NCI-H446 treated with DMSO at 0.1 percent for 48 hours (cell line): ENCODE measurements around the gene PKD1L1.

ENCODE experiments used
- DNase-seq: peaks from one replicate; lab custom pipeline; 2025; lab: John Stamatoyannopoulos, UW

Gene PKD1L1

DNA sequence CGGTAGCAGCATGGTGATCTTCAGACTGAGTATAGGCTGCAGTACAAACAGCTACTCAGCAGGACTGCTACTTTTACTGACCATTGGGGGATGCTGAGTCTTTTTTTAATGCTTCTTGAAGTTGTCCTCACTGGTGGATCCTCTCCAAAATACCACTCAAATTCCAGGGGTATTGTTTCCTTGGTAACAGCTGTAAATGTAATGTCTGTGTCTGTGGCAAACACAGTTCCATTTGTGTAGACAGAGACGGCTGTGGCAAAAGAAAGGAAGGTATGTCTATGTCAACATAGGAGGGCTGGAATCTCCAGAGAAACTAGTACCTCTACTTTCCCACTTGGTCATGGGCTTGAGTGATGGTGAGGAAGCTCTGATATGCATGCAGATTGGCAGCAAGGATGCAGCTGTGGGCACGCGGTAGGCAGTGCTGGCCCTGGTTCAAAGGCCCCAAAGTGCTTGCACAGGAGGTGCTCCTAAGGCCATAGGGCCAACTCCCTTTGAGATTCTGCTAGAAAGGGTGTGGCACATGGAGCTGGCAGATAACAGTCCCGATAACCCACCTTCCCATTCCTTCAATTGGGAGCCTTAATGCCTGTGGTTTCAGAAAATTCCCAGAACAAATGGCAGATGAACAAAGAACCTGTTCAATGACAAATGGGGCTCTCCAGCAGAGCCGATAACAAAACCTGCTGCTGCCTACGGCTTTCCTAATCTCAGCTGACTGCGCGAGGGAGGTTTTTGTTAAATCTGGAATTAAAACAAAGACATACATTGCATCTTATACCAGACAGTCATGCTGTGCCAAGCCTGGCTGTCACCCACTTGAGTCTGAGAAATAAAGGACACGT lies 43.0 kb downstream of the PKD1L1 start:
- DNase-seq: no peak

DNA sequence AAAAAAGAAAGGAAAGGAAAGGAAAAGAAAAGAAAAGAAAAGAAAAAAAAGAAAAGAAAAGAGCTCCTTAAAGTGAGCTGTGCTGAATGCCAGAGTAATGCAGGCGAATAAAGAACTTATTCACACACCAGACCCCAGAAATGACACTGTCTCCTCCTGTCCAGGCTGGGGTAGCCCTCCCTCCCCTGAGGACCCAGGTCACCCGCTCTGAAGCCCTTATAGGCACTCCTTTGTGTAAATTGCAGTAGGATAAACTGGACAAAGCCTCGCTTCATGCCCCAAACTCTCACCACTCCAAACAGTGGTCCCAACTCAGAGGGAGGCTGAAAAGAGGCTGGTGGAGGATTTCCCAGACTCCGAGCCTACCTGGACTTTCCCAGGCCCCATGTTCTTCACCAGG lies 46.3 kb downstream of the PKD1L1 start:
- no peak for DNase-seq

DNA sequence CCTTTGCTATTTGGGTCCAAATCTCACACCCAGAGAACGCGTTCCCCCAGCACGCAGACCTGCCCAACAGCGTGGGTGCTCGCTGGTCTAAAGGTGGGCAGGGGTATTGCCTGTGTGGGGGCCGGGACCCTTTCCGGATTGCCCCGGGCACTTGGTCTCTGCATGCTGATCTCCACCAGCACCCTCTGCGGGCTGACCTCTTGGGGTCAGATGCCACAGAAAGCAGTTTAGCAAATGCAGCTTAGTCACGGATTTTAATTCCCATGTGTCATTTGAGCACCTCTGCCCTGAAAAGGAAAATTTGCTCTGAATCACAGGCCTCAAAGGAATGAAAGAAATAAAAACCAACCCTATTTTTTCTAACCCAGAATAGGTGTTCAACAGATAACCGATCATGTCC lies 46.7 kb downstream of the PKD1L1 start:
- no peak for DNase-seq

DNA sequence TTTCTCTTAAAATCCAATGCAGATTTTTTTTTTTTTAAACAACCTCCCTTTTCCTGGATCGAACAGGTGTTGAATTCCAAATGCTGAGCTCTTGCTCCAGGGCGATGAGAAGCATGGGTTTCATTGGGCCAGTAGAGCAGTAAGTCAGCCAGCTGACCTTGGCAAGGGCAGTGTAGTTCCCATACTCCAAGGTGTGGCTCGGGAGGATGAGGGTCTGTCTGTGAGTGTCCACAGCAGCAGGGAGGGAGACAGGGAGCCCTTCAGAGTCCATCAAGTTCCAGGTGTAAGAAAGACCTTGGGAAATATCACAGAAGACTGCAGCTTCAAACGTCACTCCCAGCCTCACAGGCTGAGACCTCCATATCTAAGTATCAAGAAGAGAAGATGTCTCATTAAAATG lies 50.4 kb downstream of the PKD1L1 start:
- DNase-seq: no peak

DNA sequence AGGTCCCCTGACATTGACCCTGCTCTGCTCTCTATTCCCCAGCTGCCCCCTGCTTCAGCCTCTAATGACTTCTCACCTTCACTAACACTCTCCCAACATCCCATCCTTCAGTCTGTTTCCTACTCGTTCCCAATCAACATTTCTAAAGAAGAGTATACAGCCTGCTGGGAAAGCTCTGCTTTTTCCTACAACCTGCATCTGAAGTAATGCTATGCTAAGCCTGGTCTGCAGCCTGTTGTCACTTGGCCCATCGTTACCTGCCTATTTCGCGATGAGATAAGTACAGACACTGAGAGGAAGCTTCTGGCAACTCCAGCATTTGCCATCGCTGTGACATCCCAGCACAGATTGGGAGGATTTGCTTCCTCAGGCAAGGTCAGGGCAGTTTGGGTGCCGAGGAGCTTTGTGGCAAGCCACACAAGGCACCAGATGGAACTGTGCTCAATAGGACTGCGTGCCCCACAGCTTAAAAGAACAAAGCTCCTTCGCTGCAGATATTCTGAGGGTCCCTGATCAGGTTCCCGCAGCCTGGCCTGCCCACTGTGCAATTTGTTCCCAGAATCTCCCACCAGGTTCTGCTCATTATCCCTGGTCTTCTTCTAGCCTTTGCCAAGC lies 51.4 kb downstream of the PKD1L1 start:
- no peak for DNase-seq

DNA sequence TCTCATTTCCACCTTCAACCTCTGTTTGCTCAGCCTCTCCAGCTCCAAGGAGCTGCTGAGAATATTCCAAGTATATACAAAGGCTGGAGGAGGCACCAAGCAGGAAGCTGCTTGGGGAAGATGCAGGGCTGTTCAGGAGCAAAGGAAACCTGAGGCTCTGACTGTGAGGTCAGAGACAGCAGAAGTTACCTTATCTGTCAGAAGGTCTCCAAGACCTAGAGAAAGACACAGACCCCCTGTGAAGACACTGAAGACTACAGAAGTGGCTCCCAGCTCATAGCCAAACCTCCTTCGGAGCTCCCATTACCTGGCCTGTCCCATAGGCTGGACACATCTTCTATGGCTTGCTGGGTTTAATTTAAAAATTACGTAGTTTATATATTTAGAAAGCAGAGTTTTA lies 53.2 kb downstream of the PKD1L1 start:
- no peak for DNase-seq

DNA sequence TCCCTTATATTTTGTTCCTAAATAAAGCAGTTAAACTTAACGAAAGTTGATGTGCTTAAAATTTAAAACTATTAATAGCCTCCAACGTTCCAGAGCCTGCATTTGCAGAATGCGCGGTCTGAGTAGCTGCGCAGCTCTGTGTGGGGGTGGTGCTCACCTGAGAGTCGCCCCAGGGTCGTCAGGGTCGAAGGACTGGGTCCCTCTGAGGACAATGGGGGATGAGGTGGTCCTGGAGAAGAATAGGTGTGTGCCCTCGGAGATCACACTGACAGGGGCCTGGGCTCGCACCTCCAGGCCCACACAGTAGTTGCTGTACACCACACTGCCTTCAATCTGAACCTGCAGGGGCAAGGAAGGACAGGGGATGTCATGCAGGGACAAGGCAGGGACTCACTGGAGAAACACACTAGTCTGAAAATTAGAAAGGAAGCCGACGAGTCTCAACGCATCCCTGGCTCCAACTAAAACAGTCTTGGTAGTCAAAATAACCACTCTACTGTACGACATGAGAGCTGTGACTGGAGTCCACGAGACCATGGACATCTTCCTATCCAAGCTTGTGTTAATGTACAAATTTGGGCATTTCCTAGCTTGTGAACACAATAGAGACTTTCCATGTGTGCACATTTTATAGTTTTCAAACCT lies 54.4 kb downstream of the PKD1L1 start:
- DNase-seq: no peak

DNA sequence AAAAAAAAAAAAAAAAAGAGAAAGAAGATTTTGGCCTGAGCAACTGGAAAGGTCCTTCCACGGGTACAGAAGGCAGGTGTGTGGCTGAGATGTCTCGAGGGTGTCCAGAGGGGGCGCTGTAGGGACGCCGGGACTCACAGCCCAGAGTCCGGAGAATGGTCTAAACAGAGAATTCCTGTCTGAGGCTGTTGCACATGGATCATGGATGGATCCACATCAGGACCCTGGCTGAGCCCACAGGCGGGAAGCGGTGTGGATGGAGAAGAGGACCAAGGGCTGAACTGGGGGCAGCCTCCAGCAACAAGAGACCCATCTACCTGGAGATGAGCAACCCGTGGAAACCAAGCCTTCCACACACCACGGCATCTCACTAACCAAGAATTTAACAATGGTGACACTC lies 55.0 kb downstream of the PKD1L1 start:
- DNase-seq: no peak

DNA sequence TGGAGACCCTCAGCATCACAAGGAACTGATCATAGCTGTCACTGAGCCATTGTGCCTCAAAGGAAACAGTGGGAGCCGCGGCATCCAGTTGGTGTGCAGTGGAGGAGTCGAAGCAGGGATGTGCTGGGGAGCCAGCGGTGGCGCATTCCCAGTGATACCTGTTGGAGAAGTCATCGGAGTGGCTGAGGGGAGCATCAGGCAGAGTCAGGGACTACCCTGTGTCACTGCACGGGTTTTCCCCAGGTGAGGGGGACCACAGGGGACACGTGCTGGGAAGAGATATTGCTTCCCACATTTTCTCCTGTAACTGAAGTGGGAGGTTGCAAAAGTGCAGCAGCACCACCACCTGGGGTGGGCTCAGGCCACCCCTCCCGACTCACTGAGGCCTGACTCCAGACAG lies 57.7 kb downstream of the PKD1L1 start:
- DNase-seq: no peak

DNA sequence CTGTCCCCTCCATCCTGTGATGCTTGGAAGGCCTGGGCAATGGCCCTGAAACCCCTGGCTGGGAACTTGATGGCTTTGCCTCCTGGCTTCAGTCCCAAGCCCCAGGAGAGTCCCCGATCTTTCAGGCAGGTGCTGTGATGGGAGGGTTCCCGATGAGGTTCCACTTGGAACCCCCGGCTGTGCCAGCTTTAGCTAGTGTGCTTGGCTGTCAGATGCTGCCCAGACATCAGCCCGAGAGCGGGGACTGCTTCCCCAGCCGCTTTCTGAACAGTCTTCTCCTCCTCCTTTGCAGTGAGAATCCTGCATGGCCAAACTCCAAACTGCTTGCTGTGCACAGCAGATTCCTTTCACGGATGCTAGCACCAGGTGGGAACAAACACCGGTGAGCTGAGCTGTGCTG lies 58.1 kb downstream of the PKD1L1 start:
- no peak for DNase-seq

DNA sequence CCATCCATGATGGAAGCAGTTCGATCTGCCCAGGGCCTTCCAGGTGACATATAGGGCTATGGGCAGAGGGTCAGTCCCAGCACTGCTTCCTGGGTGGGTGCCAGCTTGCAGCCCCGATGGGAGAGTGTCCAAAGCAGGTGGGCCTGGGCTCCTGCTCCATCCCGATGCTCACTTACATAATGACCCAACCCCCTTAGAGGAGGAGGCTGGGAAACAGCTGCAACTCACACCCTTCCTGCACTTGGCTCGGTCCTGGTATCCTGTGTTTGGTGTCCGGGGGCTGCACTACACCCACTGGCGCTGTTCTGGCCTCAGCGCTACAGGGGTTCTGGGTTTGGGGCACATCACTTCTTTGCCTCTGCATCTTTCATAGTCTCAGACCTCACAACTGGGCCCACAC lies 58.5 kb downstream of the PKD1L1 start:
- no peak for DNase-seq

DNA sequence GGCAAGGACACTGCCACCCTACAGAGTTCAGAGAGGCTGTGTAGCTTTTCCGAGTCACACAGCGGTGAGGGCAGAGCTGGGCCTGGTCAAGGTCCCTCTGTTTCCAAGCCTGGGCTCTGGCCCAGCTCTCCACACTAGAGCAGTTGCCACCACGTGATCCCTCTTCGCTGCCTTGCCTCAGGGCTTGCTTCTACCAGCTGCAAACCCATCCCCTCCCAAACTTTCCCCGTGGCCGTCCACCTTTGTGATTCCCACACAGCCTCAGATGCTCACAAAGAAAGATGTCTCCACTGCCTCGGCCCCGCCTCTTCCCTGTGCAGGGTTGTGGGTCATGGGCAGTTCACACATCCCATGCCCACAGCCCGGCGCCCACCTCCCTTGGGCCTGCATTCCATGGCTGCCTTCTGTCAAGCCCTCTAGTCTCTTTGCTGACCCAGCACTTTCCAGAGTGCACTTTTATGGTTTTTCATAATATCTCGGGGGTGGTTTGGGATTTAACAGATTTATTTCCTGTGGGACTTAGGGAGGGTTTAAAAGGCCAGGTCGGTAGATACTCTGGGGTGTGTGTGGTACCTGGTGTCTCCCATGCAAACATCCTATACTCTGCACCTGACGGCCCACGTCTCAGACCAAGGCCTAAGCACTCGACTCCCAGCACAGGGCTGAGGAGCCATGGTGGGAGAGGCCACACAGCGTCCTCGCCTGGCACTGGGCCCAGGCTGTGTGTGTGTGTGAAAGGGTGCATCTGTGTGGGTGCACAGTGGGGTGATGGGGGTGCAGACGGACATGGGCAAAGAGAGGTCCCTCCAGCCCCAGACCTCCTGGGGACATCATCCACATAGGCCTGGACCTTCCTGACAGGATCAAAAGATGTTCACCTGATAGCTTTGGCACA lies 59.6 kb downstream of the PKD1L1 start:
- no peak for DNase-seq

DNA sequence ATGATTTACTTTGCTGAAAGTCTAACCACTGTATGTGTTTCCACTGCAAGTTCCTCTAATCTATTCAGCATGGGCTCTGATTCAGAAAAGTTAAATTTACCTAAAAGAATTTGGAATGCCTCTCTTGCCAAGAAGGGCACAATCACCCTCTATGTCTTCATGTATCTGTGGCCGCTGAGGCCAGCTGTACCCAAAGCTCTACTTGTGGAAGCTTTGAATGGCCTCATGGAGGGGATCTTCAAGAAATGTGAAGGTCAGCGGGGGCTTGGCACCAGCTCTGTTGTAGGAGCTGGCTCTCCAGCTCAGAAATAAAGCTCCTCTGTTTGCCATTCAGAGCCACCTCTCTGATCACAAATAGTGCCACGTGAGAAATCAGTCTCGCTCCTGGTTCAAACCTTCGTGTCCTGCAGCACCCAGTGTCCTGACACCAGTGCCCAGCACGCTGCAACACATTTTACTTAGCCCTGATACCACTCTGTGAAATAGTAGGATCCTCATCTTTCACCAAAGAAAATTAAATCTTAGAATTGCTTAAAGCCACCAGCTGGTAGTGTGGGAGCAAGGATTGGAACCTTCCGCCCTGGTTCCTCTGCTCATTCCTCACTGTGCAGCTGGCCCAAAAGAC lies 61.1 kb downstream of the PKD1L1 start:
- DNase-seq: no peak

DNA sequence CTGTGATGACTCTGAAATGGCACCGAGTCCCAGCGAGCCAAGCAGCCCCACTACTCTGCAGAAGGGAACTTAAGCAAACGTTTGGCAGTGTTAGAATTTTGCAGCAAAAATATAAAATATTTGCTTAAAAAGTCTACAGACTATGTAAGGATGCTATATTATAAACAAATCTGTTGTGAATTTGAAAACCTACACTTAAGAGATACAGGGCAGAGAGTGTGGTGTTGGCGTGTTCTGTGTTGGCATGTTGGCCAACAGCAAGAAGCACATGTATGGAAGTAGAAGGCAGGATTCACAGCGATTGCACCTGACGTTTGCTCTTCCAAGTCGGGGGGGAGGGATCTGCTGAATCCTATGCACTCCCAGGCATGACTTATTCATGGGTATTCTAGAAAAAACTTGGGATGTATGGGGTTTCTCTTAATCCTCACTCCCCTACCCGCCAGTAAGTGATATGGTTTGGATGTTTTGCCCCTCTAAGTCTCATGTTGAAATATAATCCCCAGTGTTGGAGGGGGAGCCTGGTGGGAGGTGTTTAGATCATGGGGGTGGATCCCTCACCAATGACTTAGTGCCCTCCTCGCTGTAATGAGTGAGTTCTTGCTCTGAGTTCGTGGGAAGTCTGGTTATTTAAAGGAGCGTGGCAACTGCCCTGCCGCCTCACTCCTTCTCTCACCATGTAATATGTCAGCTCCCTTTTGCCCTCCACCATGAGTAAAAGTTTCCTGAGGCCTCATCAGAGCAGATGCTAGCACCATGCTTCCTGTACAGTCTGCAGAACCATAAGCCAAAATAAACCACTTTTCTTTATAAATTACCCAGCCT lies 62.1 kb downstream of the PKD1L1 start:
- no peak for DNase-seq

DNA sequence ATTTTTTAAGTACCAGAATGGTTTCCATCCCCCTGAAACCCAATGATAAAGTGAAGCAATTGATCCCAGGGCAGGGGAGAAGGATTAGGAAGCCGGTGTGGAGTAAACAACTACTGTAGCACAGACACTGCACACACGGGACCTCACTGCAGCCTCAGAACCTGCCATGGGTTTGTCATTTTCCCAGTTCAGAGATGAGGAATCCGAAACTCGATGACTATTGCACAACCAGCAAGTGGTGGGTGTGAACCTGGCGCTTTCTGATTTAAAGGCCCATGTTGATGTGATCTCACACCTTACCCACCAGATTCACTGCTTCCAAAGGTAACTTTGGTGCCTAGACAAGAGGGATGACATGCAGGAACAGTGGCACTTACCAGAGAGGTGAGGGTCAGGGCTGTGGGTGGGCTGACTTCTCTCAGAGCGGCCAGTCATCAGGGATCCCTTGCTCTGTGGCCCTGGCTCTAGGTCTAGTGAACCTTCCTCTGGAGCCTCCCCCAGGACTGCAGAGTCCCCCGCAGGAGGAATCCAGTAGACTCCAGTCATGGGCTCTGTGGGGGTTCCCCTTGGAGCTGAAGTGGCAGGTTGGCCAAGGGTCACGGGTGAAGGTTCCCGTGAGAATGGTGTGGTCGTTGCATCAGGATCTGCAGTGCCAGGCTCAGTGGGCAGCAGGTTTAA lies 62.8 kb downstream of the PKD1L1 start:
- DNase-seq: no peak

DNA sequence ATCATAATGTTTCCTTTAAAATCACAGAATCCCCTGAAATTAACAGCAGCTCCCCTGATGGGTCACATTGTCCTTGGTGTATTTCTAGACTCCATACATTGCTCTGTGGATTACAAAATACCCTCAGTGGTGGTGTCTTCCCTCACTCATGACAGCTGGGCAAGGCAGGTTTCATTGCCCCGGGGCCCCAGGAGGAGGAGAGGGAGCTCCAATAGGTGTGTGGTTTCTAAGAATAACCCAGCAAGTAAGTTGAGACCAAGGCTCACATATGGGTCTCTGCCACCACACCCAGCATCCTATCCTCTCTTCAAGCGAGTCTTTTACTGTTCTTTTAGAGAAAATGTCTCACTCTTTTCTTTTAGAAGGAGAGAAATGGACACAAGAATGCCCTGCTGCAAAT lies 63.6 kb downstream of the PKD1L1 start:
- no peak for DNase-seq

DNA sequence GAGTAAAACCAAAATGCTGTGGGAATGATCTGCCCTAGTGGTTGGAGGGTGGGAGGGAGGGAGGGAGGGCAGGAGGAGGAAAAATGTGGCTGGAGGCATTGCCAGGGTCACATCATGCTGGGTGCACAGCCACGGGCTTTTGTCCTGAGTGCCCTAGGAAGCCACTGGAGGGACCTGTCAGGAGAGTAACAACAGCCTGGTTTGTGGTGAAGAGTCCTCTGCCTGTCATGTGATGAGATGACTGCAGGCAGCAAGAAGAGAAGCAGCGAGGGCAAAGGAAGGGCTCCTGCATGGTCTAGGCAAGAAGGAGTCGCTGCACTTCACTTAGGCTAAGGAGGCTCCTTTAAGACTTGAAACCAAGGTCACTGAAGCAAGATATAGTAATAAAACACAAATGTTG lies 65.6 kb downstream of the PKD1L1 start:
- no peak for DNase-seq

DNA sequence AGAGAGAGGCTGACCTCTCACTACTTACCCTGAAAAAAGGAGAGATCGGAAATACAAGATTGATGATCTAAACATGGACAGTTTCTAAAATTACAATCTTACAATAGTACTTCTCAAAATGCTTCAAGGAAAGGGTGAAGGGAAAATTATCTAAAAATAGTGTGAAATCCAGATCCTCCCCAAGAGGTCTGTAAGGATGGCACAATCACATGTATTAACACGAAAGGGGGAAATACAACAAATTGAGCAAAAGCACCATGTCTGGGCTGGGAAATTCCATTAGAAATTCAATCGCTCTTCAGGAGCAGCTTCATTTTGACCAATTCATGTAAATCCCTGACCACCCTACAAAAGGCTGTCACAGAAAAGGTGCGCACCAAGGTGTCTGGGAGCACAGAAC lies 67.0 kb downstream of the PKD1L1 start:
- DNase-seq: no peak

DNA sequence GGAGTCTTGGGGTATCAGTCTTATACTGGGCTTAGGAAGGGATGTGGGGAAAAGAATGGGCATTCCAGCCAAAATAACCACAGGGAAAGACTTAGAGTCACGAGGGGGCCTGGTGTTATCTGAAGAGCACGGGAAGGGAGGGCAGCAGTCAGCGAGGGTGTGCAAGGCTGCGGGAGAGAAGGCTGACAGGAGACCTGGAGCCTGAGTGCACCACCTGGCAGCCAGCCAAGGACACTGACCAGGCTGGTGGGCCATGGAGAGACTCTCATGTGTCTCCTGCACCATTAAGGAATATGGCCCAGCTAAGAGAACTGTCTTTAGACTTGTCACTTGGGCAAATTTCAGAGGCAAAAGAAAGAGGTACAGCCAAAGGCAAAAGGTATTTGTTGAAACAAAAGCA lies 69.6 kb downstream of the PKD1L1 start:
- no peak for DNase-seq

DNA sequence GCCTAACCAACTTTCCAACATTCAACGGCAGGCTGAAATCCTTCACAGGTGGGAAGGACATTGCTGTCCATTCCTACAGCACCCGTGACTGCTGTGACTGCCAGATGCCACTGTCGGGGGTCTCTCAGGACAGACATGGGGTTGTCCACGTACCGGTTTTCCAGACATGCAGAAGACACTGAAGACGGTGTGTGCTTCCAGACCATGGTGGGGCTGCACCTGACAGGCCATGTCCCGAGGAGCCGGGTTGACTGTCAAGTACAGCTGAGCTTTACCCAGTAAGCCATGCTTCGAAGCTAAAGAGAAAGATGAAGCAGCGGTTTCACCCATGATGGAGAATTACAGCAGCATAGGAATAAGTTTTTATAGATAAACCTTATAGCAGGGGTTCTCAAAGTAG lies 70.9 kb downstream of the PKD1L1 start:
- no peak for DNase-seq
